Posterior cingulate gyrus (tissue), 11 donors: ENCODE measurements around the gene TRIO.

Experiments used
- DNase-seq, 10 donors: peaks; one replicate each; pipeline versions ENCODE4 v3.0.0 to v3.0.0-alpha.2; 2020 to 2021; ENCODE audit warnings: mixed read lengths in 3 of 10
- intact Hi-C: fragments of 100-400 bp; cut with DNase I; formaldehyde crosslinking; loops from one replicate; pipeline ENCODE4 v1.15.1; 2023

Gene TRIO

GRCh38 chr5:14272548-14273205, 129.5 kb downstream of the TRIO start:
- intact Hi-C loops = loop anchor here (5.0 kb wide), 1 partner anchor 285 kb away; no protein-coding TSS in a partner anchor
- DNase-seq = no peak

- intact Hi-C loops = loop anchor here (5.0 kb wide), 1 partner anchor 286 kb away; no protein-coding TSS in a partner anchor
- DNase-seq = no peak
These were observed 130.1 kb downstream of the TRIO start for GRCh38 chr5:14273207-14273767.

GRCh38 chr5:14276380-14276779, 133.2 kb downstream of the TRIO start:
- no peak for DNase-seq
- intact Hi-C loops = no loop called here

GRCh38 chr5:14277385-14278320, 134.5 kb downstream of the TRIO start:
- DNase-seq = no peak
- intact Hi-C loops = no loop called here

DNA sequence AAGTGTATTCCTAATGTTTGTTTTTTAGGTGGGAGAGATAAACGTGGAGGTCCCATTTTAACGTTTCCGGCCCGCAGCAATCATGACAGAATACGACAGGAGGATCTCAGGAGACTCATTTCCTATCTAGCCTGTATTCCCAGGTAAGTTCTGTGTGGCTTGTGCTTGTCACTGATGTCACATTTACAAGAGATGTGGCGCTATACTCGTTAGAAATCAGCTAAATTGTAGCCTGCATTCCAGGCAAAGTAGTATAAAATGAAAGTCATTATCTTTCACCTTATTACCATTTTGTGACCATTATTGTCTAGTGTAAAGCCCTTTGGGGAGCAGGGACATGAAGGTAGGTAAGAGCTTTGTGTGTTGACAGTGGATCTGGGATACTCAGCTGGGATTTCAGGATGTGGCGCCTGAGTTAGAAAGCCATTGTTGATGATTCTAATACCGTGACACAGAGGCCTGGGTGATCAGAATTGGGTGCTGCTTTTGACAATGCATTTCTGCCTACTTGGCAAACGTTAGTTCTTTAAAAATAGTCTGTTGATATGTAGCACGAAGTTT, 137.2 kb downstream of the TRIO start:
- intact Hi-C loops = no loop called here
- no peak for DNase-seq

DNA sequence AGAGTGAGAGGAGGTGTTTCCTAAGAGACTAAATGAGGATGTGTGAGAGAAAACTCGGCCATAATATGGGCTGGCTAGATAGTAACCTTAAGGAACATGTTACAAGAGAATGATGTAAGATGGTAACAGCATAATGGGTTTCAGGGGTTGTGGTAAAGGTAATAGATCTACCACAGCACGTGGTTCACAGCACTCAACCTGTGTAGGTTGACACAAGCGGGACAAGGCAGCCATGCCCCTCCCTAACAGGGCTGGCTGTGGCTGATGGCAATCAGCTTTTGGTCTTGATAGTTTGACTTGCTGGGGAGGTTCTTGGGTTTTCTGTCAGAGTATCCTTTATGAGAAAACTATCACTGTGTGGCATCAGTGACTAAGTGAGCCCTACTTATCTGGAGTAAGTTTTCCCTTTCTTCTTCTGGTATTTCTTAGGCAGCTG, 138.6 kb downstream of the TRIO start:
- intact Hi-C loops = no loop called here
- DNase-seq = no peak

DNA sequence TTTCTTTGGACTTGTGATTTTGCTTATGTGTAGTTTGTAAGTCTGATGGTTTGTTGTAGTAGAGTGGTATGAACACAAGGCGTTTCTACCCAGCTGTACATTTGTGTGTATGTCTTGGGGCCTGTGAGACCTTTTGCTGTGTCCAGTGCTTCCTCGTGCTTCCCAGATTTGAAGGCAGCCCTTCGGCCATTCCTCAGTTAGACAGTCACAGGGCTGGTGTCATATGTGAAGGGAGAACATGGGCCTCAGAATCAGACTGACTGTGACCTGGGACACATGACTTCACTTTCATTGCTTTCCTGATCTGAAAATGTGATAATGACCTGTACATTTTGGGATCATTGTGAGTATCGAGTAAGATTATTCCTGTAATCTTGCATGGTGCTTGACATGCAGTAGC, 140.0 kb downstream of the TRIO start:
- intact Hi-C loops = no loop called here
- no peak for DNase-seq

GRCh38 chr5:14284392-14285148, 141.4 kb downstream of the TRIO start:
- no peak for DNase-seq

GRCh38 chr5:14286007-14286406, 142.9 kb downstream of the TRIO start:
- intact Hi-C loops = no loop called here
- DNase-seq = no peak

More at GRCh38 chr5:14284392-14285148, 141.4 kb downstream of the TRIO start:
- intact Hi-C loops = no loop called here

GRCh38 chr5:14286574-14287421, 143.7 kb downstream of the TRIO start:
- intact Hi-C loops = no loop called here
- DNase-seq = no peak

DNA sequence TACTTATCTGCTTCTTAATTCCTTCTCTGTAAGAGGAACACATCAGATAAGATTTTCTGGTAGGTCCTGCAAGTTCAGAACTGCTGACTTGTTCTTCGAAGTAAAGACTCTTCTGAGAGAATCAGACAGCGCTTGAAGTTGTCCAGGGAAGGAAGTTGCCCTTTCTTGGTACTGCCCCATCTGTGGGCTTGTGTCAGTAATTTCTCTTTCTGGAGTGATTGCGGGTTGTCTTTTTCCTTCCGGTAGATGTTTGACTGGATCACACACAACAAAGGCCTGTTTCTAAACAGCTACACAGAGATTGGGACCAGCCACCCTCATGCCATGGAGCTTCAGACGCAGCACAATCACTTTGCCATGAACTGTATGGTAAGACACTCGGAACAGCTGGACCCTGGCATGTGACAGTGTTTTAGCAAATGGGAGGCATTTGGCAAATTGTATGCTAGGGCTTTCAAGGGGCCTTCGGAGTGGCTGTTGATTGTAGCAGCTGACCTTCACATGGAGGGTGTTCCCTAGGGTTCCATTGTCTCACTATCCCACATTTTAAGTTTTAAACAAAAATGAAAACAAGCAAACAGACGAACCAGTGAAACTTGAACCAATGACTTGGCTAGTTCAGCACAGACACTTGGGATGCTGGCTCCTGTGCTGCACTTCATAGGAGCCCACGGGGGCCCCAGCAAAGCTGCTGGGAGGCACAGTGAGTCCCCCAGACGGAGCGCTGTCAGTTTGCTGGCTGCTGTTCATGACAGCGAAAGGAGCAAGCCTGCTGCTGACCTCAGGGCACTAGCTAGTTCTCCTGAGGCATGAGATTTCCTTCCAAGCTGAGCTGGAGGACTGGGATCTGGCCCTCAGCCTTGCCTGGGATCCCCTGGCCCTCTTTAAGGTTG, 149.9 kb downstream of the TRIO start:
- peak in 1 of 10 donors; percentile 7 for DNase-seq
- intact Hi-C loops = no loop called here

DNA sequence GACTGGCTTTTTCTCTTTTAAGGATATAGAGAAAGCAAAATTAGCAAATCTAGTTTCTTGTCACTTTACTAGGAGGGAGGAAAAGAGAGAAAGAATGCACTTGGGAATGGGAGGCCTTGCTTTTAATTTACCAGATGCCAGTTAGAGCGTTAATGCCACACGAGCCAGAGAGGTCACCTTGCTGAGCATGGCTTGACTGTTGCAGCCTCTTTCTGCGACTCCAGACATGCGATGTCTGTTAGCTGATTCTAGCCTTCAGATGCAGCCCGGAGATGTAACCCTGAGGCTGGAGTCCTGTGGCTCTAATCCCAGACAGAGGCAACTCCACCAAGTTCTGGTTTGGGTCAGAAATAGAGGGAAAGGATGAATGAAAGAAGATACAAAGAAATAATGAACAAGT, 152.5 kb downstream of the TRIO start:
- DNase-seq = no peak

GRCh38 chr5:14296533-14297331, 153.6 kb downstream of the TRIO start:
- peak in 9 of 10 donors; percentile 22 to 85 (median 54) for DNase-seq
- intact Hi-C loops = no loop called here

More for the DNA sequence above, 152.5 kb downstream of the TRIO start:
- intact Hi-C loops = no loop called here

GRCh38 chr5:14297697-14298096, 154.6 kb downstream of the TRIO start:
- intact Hi-C loops = no loop called here

DNA sequence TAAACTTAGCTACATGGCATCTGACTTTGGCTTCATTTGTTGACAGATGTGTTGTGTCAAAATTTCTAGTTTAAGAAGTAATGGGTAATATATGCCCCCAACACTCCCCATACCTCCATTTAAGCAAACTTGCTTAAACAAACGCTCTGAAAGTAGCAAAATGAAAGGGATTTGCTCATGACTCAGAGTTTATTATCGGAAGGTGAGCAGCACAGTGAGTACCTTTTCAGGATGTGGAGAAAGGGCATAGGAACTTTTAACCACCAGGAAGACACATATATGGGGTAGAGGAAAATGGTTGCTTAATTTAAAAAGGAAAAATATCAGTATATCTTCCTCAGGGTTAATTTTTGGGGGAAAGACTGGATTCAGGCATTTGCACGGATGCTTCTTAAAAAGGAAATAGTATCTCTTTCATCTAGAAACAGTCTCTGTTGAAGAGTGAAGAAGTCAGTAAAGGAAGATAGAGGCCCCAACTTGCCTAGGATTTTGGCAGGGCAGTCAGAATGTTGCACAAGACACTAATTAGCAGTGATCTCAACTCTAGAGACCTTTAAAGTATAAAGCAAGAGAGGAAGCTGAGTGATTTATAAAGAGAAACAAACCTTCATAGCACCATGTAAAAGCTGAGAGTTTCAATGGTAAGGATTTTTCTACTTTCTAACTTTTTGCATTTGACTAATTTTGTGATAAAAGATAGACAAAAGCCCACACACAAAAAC, 155.1 kb downstream of the TRIO start:
- intact Hi-C loops = no loop called here
- no peak for DNase-seq

More at GRCh38 chr5:14297697-14298096, 154.6 kb downstream of the TRIO start:
- no peak for DNase-seq

GRCh38 chr5:14299666-14300065, 156.5 kb downstream of the TRIO start:
- DNase-seq = no peak
- intact Hi-C loops = no loop called here

DNA sequence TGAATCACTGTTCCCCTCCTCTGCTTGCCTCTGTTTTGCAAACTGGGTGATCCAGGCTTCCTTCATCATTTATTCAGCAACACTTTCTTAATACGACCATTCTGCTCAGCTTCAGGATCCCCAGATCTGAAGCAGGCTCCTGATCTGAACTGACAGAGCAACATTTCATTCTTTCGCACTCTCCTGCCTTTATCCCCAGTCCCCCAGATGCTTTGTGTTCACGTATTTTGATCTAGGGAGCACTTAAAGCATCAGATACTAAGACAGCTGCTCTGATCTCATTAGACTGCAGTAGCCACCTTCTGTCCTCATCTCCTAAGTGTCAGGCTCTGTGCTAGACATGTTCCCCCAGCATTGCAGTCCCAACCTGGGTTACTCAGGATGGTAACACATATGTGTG, 158.0 kb downstream of the TRIO start:
- DNase-seq = no peak
- intact Hi-C loops = no loop called here
